SK-N-DZ (cell line): Measurements from ENCODE around the gene TPST1.
A peak's percentile ranks its signal among the peaks of the same experiment; 100 is the strongest.
"Not testable (repeated sequence)": the region's sequence is repeated elsewhere in the genome, so short reads cannot be mapped to it uniquely, and the experiment has no call there.

Experiments used
- DNase-seq: peaks from one replicate; pipeline ENCODE4 v3.0.0-alpha.2; 2015; ENCODE audit warnings: low spot score

Gene TPST1

GRCh38 chr7:66283003-66283920 is 78.1 kb downstream of the TPST1 start:
- DNase-seq = no peak

GRCh38 chr7:66296001-66296521 is 90.9 kb downstream of the TPST1 start:
- DNase-seq = no peak

- DNase-seq = no peak
Measured at GRCh38 chr7:66296557-66296956, 91.4 kb downstream of the TPST1 start.

- DNase-seq = no peak
Measured at GRCh38 chr7:66297579-66297978, 92.4 kb downstream of the TPST1 start.

- DNase-seq = no peak
Measured at GRCh38 chr7:66301249-66301648, 96.1 kb downstream of the TPST1 start.

- no peak for DNase-seq
Measured at GRCh38 chr7:66301737-66302136, 96.6 kb downstream of the TPST1 start.

- no peak for DNase-seq
Measured at GRCh38 chr7:66303454-66304155, 98.5 kb downstream of the TPST1 start.

- DNase-seq = no peak
Measured at GRCh38 chr7:66304536-66304935, 99.4 kb downstream of the TPST1 start.

- no peak for DNase-seq
Measured at GRCh38 chr7:66306243-66306642, 101.1 kb downstream of the TPST1 start.

GRCh38 chr7:66307591-66308215 is 102.6 kb downstream of the TPST1 start:
- no peak for DNase-seq

- no peak for DNase-seq
Measured at GRCh38 chr7:66308411-66308810, 103.3 kb downstream of the TPST1 start.

- no peak for DNase-seq
Measured at GRCh38 chr7:66310620-66311019, 105.5 kb downstream of the TPST1 start.

- no peak for DNase-seq
Measured at GRCh38 chr7:66313886-66314568, 108.9 kb downstream of the TPST1 start.

GRCh38 chr7:66315192-66315591 is 110.1 kb downstream of the TPST1 start:
- DNase-seq = no peak

GRCh38 chr7:66319407-66319979 is 114.4 kb downstream of the TPST1 start:
- peak; percentile 63 for DNase-seq

GRCh38 chr7:66321283-66321682 is 116.1 kb downstream of the TPST1 start:
- peak; percentile 85 for DNase-seq

GRCh38 chr7:66323114-66323796 is 118.1 kb downstream of the TPST1 start:
- DNase-seq = no peak

GRCh38 chr7:66324985-66325384 is 119.9 kb downstream of the TPST1 start:
- DNase-seq = not testable (repeated sequence)

GRCh38 chr7:66326501-66327215 is 121.5 kb downstream of the TPST1 start:
- no peak for DNase-seq

- peak; percentile 89 for DNase-seq
Measured at GRCh38 chr7:66330961-66331360, 125.8 kb downstream of the TPST1 start.
